D721Med (cell line): Measurements from ENCODE around the gene STK38L.
"Not testable (repeated sequence)": the region's sequence is repeated elsewhere in the genome, so short reads cannot be mapped to it uniquely, and the experiment has no call there.

Experiments
- DNase-seq: peaks from one replicate; pipeline ENCODE4 v3.0.0; 2011; ENCODE audit warnings: low spot score; ENCODE audit not compliant: insufficient read length
- FAIRE-seq: peaks from 2 replicates; lab custom pipeline; 2011; peaks lifted over from hg19 to GRCh38; lab: Jason Lieb, UNC
- CTCF ChIP-seq: IDR thresholded peaks from 2 replicates; pipeline ENCODE4 v1.5.1; 2012; ENCODE audit warnings: mild to moderate bottlenecking, control low read depth; ENCODE audit not compliant: insufficient read depth; ENCODE audit errors: missing control alignments

STK38L gene

GRCh38 chr12:27226407-27226929 is 17.6 kb upstream of the STK38L start:
- no peak for TF ChIP-seq CTCF
- FAIRE-seq (no peak), DNase-seq (no peak)

- TF ChIP-seq CTCF, result no peak
- no peak for FAIRE-seq
- DNase-seq, result no peak
Observed at GRCh38 chr12:27229367-27229766, 14.7 kb upstream of the STK38L start.

GRCh38 chr12:27231374-27231773 is 12.7 kb upstream of the STK38L start:
- not testable (repeated sequence) for FAIRE-seq, DNase-seq

GRCh38 chr12:27233814-27234213 is 10.3 kb upstream of the STK38L start:
- FAIRE-seq (no peak), DNase-seq (no peak)
- TF ChIP-seq CTCF, result no peak

GRCh38 chr12:27236498-27236897 is 7.6 kb upstream of the STK38L start:
- FAIRE-seq (no peak), DNase-seq (no peak)
- no peak for TF ChIP-seq CTCF

- TF ChIP-seq CTCF, result no peak
- FAIRE-seq, result no peak
- DNase-seq, result no peak
Observed at GRCh38 chr12:27237790-27238771, 6.0 kb upstream of the STK38L start.

GRCh38 chr12:27243006-27243405 is 1.1 kb upstream of the STK38L start:
- no peak for TF ChIP-seq CTCF
- DNase-seq (no peak), FAIRE-seq (no peak)
